Lower lobe of right lung (tissue), 2 donors: Measurements from ENCODE around the gene TMC8. TPM values are rescaled to one million over a fixed set of nuclear protein-coding genes. Genes with fewer than 3 reads are reported as not detected.
"Not testable (repeated sequence)": the region's sequence is repeated elsewhere in the genome, so short reads cannot be mapped to it uniquely, and the experiment has no call there.

Experiments
- ATAC-seq, 2 donors: fragments of 200-7000 bp; cut with Tn5 transposase; one replicate each; pipeline ENCODE4 v1.9.1; 2020 to 2022; ENCODE audit warnings: mild to moderate bottlenecking in 2 of 2, moderate library complexity in 2 of 2
- DNase-seq: peaks from one replicate; pipeline ENCODE4 v3.0.0-alpha.2; 2020
- H3K27ac ChIP-seq: fragments of 200-600 bp; one replicate; pipeline ENCODE4 v1.8.0; 2022
- H3K27me3 ChIP-seq: fragments of 200-600 bp; one replicate; pipeline ENCODE4 v1.8.0; 2022; ENCODE audit warnings: low read depth
- H3K36me3 ChIP-seq: fragments of 200-600 bp; one replicate; pipeline ENCODE4 v1.8.0; 2022; ENCODE audit warnings: mild to moderate bottlenecking
- H3K4me1 ChIP-seq: fragments of 200-600 bp; one replicate; pipeline ENCODE4 v1.8.0; 2022
- H3K4me3 ChIP-seq: fragments of 200-600 bp; one replicate; pipeline ENCODE4 v1.8.0; 2022; ENCODE audit warnings: mild to moderate bottlenecking
- H3K9me3 ChIP-seq: fragments of 200-600 bp; one replicate; pipeline ENCODE4 v1.8.0; 2022
- intact Hi-C: fragments of 100-400 bp; cut with DNase I; formaldehyde crosslinking; loops from one replicate; pipeline ENCODE4 v1.11.0; 2022
- total RNA-seq: library from RNA; stranded (reverse); fragmentation: NEBNext Ultra II Directional; extraction: Animal tissue kit (Norgen Biotek cat#: 25700); gene quantifications from one replicate; pipeline ENCODE4 v1.2.1, GENCODE V29; 2021
- TF ChIP-seq, protein P1 (sequence below): fragments of 200-600 bp; IDR thresholded peaks from one replicate; pipeline ENCODE4 v1.8.0; 2022; ENCODE audit warnings: antibody characterized with exemption, mild to moderate bottlenecking
- donor health status: DM: no; HTN: yes; CAD: no; lungs with severe emphysema.

TMC8 gene
- total RNA-seq, 1 donor from 2014 or later, result 33.8 TPM

DNA sequence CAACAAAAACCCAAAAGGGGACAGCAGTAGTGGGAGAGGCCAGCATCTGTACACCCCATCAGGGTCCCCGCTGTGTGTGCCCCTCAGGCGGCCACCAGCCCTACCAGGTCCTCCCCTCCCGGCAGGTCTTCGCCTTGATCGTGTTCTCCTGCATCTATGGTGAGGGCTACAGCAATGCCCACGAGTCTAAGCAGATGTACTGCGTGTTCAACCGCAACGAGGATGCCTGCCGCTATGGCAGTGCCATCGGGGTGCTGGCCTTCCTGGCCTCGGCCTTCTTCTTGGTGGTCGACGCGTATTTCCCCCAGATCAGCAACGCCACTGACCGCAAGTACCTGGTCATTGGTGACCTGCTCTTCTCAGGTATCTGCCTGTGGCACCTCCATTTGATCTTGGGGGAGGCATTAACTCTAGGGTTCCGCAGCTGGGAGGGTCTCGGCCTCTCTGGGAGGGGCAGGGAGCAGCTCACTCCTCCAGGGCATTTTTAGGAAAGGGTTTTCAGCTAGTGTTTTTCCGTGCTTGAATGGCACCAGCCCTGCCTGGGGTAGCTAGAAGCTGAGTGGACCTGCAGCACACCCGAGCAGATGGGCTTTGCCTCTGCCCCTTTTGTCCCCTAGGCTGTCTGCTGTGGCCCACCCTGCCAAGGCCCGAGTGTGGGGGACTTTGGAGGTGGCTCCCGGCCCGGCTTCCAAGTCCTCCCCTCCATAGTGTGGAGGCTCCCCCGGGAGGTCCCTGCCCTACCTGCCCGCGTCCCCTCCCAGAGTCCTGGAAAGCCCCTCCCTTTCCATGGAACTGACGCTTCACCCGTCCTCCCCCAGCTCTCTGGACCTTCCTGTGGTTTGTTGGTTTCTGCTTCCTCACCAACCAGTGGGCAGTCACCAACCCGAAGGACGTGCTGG lies 40.4 kb downstream of the TMC8 start:
- Histone ChIP-seq H3K27ac (peak overlapping the region; percentile 85), H3K4me1 (peaks cover 74% of the 10 kb centered on the region), H3K27me3 (no peaks in the 10 kb centered on the region), H3K36me3 (peaks cover 26% of the 10 kb centered on the region), H3K4me3 (no peak overlapping the region), H3K9me3 (no peaks in the 10 kb centered on the region)
- no peak for DNase-seq
- intact Hi-C loops, result loop anchor here (10.0 kb wide), 1 partner anchor 46 kb away; the partner anchor contains the start of gene TMC6
- no peak for ATAC-seq
- TF ChIP-seq, protein P1, sequence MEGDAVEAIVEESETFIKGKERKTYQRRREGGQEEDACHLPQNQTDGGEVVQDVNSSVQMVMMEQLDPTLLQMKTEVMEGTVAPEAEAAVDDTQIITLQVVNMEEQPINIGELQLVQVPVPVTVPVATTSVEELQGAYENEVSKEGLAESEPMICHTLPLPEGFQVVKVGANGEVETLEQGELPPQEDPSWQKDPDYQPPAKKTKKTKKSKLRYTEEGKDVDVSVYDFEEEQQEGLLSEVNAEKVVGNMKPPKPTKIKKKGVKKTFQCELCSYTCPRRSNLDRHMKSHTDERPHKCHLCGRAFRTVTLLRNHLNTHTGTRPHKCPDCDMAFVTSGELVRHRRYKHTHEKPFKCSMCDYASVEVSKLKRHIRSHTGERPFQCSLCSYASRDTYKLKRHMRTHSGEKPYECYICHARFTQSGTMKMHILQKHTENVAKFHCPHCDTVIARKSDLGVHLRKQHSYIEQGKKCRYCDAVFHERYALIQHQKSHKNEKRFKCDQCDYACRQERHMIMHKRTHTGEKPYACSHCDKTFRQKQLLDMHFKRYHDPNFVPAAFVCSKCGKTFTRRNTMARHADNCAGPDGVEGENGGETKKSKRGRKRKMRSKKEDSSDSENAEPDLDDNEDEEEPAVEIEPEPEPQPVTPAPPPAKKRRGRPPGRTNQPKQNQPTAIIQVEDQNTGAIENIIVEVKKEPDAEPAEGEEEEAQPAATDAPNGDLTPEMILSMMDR, result no peak

DNA sequence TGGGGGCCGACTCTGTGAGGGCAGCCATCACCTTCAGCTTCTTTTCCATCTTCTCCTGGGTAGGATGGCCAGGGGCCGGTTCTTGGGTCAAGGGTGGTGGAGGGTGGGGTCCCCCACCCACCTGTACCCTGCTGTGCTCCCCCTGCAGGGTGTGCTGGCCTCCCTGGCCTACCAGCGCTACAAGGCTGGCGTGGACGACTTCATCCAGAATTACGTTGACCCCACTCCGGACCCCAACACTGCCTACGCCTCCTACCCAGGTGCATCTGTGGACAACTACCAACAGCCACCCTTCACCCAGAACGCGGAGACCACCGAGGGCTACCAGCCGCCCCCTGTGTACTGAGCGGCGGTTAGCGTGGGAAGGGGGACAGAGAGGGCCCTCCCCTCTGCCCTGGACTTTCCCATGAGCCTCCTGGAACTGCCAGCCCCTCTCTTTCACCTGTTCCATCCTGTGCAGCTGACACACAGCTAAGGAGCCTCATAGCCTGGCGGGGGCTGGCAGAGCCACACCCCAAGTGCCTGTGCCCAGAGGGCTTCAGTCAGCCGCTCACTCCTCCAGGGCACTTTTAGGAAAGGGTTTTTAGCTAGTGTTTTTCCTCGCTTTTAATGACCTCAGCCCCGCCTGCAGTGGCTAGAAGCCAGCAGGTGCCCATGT lies 41.1 kb downstream of the TMC8 start:
- ATAC-seq, H3K27me3 ChIP-seq, H3K9me3 ChIP-seq, DNase-seq: not testable (repeated sequence)
- intact Hi-C loops, result loop anchor here (10.0 kb wide), 1 partner anchor 47 kb away; the partner anchor contains the start of gene TMC6
- H3K4me3 ChIP-seq, result peak overlapping the region; percentile 13
- H3K27ac ChIP-seq, result peak overlapping the region; percentile 85
- peaks cover 26% of the 10 kb centered on the region for H3K36me3 ChIP-seq
- H3K4me1 ChIP-seq, result peaks cover 82% of the 10 kb centered on the region

DNA sequence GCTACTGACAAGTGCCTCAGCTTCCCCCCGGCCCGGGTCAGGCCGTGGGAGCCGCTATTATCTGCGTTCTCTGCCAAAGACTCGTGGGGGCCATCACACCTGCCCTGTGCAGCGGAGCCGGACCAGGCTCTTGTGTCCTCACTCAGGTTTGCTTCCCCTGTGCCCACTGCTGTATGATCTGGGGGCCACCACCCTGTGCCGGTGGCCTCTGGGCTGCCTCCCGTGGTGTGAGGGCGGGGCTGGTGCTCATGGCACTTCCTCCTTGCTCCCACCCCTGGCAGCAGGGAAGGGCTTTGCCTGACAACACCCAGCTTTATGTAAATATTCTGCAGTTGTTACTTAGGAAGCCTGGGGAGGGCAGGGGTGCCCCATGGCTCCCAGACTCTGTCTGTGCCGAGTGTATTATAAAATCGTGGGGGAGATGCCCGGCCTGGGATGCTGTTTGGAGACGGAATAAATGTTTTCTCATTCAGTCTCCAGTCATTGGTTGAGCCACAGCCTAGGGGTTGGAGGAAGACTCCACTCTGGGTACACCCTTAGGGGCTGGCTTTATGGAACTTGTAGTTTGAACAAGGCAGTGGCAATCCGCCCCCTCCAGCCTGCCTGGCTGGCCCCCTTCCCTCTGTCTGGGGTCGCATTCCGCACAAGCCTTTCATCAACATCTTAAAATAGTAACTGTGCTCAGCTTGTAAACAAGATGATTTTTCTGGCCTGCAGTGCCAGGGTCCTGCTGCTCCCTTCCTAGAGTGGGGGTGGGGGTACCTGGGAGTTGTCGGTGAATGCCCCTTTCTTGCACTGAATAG lies 41.9 kb downstream of the TMC8 start:
- H3K4me1 ChIP-seq, result peaks cover 88% of the 10 kb centered on the region
- DNase-seq (peak; percentile 87), ATAC-seq (peak in 1 of 2 donors; percentile 28)
- peaks cover 26% of the 10 kb centered on the region for H3K36me3 ChIP-seq
- no peaks in the 10 kb centered on the region for H3K9me3 ChIP-seq
- intact Hi-C loops, result loop anchor here (10.0 kb wide), 1 partner anchor 48 kb away; the partner anchor contains the start of gene TMC6
- TF ChIP-seq, protein P1, result no peak
- no peaks in the 10 kb centered on the region for H3K27me3 ChIP-seq
- peak overlapping the region; percentile 85 for H3K27ac ChIP-seq
- H3K4me3 ChIP-seq, result peak overlapping the region; percentile 13

DNA sequence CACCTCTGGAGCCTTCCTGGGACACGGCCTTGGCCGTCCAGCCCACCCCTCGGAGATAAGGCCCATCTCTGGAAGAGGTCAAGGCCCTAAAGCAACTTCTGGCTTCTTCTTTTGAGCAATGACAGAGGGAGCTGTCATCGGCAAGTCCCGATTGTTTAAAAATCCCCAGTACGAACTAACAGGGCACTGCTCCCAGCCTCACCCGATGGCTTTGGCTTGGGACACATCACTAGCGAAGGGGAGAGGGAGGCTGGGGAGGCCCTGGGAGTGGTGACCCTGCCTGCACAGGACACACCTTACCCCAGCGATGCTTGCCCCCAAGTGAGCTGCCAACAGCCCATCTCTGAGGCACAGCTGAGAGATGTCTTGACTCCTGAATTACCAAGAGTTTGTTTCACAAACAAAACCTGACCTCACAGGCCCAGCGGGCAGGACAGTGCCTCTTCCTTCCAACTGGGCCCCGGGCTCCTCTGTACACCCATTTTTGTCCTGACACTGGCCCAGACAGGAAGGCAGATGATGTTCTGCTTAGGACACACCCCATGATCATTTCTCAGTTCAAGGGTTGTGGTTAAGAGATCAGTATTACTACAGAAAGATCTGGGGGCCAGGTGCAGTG lies 42.6 kb downstream of the TMC8 start:
- H3K27ac ChIP-seq, result peak overlapping the region; percentile 85

DNA sequence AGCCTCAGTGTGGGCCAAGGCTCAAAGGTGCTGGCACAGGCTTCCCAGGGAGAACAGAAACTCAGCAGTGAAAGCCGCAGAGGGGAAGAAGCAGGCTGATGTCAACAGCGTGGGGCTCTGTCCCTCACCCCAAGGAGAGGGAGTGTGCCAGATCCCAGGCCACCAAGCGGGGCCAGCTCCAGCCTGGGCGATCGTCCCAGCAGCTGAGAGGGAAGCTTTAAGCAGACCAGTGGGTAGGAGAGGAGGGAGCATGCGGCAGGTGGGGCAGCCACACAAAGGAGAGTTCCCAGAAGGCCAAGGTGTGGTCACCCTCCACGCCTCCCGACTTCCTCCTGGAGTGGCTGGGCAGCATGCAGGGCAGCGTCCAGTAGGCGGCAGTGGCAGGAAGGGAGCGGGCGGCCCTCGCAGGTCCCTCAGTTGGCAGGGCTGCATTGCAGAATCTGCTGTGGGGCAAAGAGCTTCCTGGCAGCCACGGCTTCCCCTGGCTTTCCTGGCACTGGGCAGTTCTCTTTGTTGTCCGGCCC lies 43.8 kb downstream of the TMC8 start:
- peak overlapping the region; percentile 33 for H3K4me3 ChIP-seq
- no peaks in the 10 kb centered on the region for H3K9me3 ChIP-seq
- ATAC-seq (peak; percentile 89 to 90), DNase-seq (peak; percentile 97)
- H3K36me3 ChIP-seq, result peaks cover 26% of the 10 kb centered on the region
- no peaks in the 10 kb centered on the region for H3K27me3 ChIP-seq
- intact Hi-C loops, result loop anchor here (10.0 kb wide), 1 partner anchor 50 kb away; the partner anchor contains the start of gene TMC6
- H3K4me1 ChIP-seq, result peaks cover 87% of the 10 kb centered on the region
- peak overlapping the region; percentile 85 for H3K27ac ChIP-seq
- TF ChIP-seq, protein P1, result peak; percentile 80

More for the DNA sequence above, 42.6 kb downstream of the TMC8 start:
- H3K4me3 ChIP-seq, result no peak overlapping the region
- H3K4me1 ChIP-seq, result peaks cover 84% of the 10 kb centered on the region
- ATAC-seq (no peak), DNase-seq (peak; percentile 62)
- intact Hi-C loops, result loop anchor here (10.0 kb wide), 1 partner anchor 48 kb away; the partner anchor contains the start of gene TMC6
- H3K27me3 ChIP-seq, result no peaks in the 10 kb centered on the region
- peaks cover 26% of the 10 kb centered on the region for H3K36me3 ChIP-seq
- no peaks in the 10 kb centered on the region for H3K9me3 ChIP-seq
- TF ChIP-seq, protein P1, result no peak
